SJCRH30 (cell line): ENCODE measurements around the gene HIPK2. TPM values are rescaled to one million over a fixed set of nuclear protein-coding genes. Genes with fewer than 3 reads are reported as not detected.

Experiments used
- DNase-seq, 2 experiments: peaks; one replicate each; pipeline ENCODE4 v3.0.0-alpha.2; 2015 to 2020
- H3K27ac ChIP-seq: fragments of 250-450 bp; sonication (Bioruptor Pico); 2 replicates; pipeline ENCODE4 v1.5.1; 2020; ENCODE audit warnings: mild to moderate bottlenecking, moderate library complexity
- H3K27me3 ChIP-seq: fragments of 250-450 bp; sonication (Bioruptor Pico); 2 replicates; pipeline ENCODE4 v1.5.1; 2020; ENCODE audit warnings: mild to moderate bottlenecking, moderate library complexity
- H3K36me3 ChIP-seq: fragments of 250-450 bp; sonication (Bioruptor Pico); 2 replicates; pipeline ENCODE4 v1.5.1; 2020; ENCODE audit warnings: mild to moderate bottlenecking, moderate library complexity
- H3K4me1 ChIP-seq: fragments of 250-450 bp; sonication (Bioruptor Pico); 2 replicates; pipeline ENCODE4 v1.5.1; 2020; ENCODE audit warnings: mild to moderate bottlenecking, moderate library complexity
- H3K4me3 ChIP-seq: fragments of 250-450 bp; sonication (Bioruptor Pico); 2 replicates; pipeline ENCODE4 v1.5.1; 2020; ENCODE audit warnings: mild to moderate bottlenecking, moderate library complexity
- H3K9me3 ChIP-seq: fragments of 250-450 bp; sonication (Bioruptor Pico); replicated peaks from 2 replicates; pipeline ENCODE4 v1.5.1; 2020; ENCODE audit warnings: mild to moderate bottlenecking, moderate library complexity
- total RNA-seq: library from RNA; depleted of rRNA; stranded (reverse); fragments of >200 nt; shearing (Covaris generic); gene quantifications from 2 replicates; pipeline ENCODE4 v1.2.3, GENCODE V29; 2014

HIPK2 gene
- total RNA-seq, 1 experiment from 2014 or later = 17.2 TPM

DNA sequence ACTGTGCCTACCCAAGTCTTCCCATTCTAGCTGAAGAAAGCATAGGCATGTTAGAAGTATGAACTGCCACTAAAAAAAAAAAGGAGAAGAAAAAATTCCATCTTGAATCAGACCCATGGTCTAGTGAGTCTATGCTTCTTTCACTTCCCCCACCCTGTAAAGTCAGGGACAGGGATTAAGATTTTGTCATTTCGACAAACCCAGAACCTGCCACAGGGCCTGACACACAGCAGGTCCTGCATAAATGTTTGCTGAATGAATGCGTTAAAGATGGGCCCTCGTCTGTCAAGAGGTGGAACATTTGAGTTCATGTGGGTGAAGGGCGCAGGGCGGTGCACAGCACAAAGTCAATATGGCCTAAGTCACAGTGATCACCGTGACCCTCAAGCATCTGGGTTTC lies 4.9 kb downstream of the HIPK2 start:
- H3K27me3 ChIP-seq = no peaks in the 10 kb centered on the region
- H3K4me1 ChIP-seq = no peaks in the 10 kb centered on the region
- peaks cover 11% of the 10 kb centered on the region; the same call in 1 of the 2 replicates for H3K36me3 ChIP-seq
- H3K4me3 ChIP-seq = no peak overlapping the region
- no peaks in the 10 kb centered on the region for H3K9me3 ChIP-seq
- no peak for DNase-seq
- H3K27ac ChIP-seq = no peak overlapping the region

DNA sequence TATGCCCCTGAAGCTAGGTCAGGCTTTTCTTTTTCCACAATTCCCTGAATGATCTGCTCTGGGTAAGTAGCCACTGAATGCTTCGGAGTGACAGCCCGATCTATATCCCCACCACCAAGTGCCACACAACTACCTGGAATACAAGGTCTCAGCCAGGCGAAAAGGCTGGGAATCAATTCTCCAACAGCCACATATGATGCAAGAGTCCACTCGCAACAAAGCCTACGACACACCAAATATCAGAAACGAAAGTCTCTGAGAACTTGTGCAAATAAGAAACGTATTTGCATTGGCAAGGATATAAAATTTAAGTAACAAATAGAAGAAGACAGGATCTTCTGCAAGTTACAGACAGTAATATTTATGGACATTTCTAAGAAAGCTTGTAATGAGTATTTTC lies 5.7 kb downstream of the HIPK2 start:
- H3K4me3 ChIP-seq = no peak overlapping the region
- no peaks in the 10 kb centered on the region for H3K27me3 ChIP-seq
- no peak overlapping the region for H3K27ac ChIP-seq
- no peaks in the 10 kb centered on the region for H3K9me3 ChIP-seq
- peaks cover 11% of the 10 kb centered on the region; the same call in 1 of the 2 replicates for H3K36me3 ChIP-seq
- no peak for DNase-seq
- no peaks in the 10 kb centered on the region for H3K4me1 ChIP-seq

DNA sequence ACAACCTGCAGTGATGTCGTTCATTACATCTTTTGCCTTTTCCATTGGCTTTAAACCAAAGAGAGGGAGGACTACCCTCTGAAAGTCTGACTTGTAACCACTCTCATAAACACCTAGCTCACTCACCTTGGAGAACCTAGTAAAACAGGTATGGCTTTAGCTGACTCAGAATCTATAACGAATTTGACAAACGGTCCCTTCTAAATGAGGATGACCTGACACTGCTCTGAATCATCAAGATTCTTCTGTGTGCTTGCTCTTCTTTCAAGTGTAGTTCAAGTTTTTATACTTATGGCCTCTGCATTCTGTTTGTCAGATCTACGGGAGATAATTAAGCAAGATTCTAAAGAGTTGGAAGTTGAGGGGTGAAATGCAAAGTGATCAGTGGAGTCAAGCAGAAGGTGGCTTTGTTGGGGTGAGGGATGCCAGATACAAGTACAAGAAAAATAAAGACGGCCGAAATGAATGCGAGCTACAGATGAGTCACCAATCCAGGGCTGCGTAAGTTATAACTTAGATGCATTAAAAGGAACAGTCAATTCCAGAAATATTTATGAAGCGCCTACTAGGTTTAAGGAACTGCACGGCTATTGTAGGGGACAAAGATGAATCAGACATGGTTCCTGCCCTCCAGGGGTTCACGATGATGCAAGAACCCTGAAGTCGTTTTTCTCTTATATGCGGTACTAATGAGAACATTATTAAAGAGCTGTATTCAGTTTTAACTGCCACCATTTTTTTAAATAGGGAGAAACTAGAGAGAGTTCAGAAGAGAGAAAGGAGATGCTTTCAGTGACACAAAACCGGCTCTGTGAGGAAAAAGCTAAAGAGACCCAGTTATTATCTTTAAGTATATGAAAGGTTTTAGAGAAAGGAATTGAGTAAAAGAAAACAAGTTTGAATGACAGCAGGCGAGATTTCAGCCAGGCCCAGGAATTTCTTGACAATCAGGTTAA lies 6.5 kb downstream of the HIPK2 start:
- H3K27ac ChIP-seq = no peak overlapping the region
- no peaks in the 10 kb centered on the region for H3K9me3 ChIP-seq
- no peaks in the 10 kb centered on the region for H3K4me1 ChIP-seq
- no peak overlapping the region for H3K4me3 ChIP-seq
- H3K36me3 ChIP-seq = peaks cover 11% of the 10 kb centered on the region; the same call in 1 of the 2 replicates
- H3K27me3 ChIP-seq = no peaks in the 10 kb centered on the region
- DNase-seq = no peak

DNA sequence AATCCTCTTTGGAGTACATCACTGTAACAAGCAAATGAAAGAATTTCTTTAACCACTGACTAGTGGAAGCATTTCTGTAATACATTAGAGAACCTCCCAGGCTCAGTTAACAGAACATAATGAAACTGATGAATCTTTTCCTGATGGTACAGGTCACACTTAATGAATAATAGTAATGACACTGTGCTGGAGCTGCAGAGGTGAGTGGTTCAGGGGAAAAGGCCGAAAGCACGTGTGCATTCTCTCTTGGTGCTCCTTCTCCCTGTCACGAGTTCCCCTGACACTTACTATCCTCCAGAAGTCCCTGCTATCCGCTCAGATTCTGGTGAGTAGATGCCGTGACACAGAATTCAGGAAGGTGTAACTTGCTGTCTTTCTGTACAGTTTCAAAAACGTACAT lies 8.0 kb downstream of the HIPK2 start:
- DNase-seq = no peak
- no peak overlapping the region for H3K4me3 ChIP-seq
- no peaks in the 10 kb centered on the region for H3K9me3 ChIP-seq
- H3K27me3 ChIP-seq = no peaks in the 10 kb centered on the region
- H3K36me3 ChIP-seq = peaks cover 11% of the 10 kb centered on the region; the same call in 1 of the 2 replicates
- no peaks in the 10 kb centered on the region for H3K4me1 ChIP-seq
- no peak overlapping the region for H3K27ac ChIP-seq

DNA sequence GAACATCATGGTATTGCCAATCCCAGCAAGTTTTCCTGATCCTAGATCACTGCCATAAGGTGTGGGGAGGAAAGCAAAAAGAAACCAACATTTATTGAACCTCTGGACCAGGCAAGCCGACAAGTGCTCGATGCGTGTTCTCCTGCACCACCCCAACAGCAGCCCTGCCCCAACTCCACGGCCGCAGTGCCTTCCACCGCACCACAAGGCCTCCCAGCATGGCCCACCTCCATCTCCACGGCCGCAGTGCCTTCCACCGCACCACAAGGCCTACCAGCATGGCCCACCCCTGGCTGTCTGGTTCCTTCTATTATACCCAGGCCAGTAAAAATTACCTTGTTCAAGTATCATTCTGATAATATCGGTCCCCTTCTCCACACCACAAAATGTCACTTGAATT lies 8.7 kb downstream of the HIPK2 start:
- H3K27ac ChIP-seq = no peak overlapping the region
- H3K4me3 ChIP-seq = no peak overlapping the region
- no peak for DNase-seq
- no peaks in the 10 kb centered on the region for H3K27me3 ChIP-seq
- no peaks in the 10 kb centered on the region for H3K9me3 ChIP-seq
- peaks cover 7% of the 10 kb centered on the region; the same call in 1 of the 2 replicates for H3K36me3 ChIP-seq
- no peaks in the 10 kb centered on the region for H3K4me1 ChIP-seq

DNA sequence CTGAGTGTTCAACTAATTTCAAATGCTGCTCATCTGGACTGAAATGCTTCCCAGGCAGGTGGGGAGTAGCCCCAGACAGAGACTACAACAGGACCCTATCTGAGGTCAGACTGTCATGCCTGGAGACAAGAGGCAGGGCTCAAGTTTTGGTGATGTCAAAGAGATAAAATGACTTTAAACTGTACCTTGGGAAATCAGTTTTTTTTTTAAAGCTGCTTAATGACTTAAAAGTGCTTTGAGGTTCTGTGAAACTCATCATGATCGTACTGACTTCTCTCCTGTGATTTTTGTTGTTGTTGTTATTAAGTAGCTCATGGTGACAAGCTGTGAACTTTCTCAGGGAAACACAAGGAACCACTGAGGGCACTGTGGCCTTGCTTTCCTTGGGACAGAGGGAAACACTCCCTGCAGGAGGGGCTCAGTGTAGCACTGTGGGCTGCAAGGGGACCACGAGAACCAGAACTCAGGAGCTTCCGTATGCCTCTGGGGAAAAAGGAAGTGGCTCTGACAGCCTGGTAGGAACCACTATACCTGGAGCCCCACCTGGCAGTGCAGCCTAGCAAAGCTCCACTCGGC lies 9.5 kb downstream of the HIPK2 start:
- Histone ChIP-seq H3K9me3 (no peaks in the 10 kb centered on the region), H3K27ac (no peak overlapping the region), H3K36me3 (peaks cover 6% of the 10 kb centered on the region; the same call in 1 of the 2 replicates), H3K4me1 (no peaks in the 10 kb centered on the region), H3K4me3 (no peak overlapping the region), H3K27me3 (no peaks in the 10 kb centered on the region)
- no peak for DNase-seq

DNA sequence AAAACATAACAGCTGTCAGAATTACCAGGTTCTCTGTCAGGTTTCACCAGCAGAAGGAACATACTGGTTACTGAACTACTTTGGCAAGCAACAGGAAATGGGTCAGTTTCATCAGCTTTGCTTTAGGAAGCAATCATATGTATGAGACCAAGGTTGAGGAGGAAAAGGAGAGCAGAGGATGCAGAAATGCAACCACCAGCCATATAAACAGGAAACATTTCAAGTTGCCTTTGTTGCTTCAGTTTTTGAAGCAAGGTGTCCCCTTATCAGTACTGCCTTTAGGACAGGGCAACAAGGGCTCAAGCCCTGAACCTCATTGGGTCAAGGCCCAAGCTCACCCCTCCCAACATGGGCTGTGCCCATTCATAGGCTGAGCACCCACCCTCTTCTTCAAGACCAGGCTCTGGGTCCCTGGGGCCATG lies 10.2 kb downstream of the HIPK2 start:
- H3K36me3 ChIP-seq = peaks cover 5% of the 10 kb centered on the region; the same call in 1 of the 2 replicates
- H3K27me3 ChIP-seq = no peaks in the 10 kb centered on the region
- H3K9me3 ChIP-seq = no peaks in the 10 kb centered on the region
- DNase-seq = no peak
- H3K27ac ChIP-seq = no peak overlapping the region
- H3K4me1 ChIP-seq = peaks cover 4% of the 10 kb centered on the region; the same call in 1 of the 2 replicates
- H3K4me3 ChIP-seq = no peak overlapping the region

DNA sequence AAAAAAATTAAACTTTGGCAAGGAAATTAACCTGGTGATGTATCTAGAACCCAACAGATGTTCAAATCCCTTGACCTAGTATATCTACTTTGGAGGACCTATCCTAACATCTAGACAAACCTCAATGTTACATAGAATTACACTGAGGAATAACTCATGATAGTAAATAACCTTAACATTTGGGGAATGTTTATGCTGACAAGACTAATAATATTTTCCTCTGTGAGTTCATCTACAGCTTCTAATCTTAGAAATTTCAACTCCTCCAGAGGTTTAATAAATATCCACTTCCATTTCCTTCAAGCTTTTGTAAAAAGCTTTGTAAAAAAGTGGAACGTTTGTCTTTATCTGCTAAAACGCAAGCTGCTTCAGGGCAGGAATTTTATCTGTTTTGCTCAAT lies 12.7 kb downstream of the HIPK2 start:
- Histone ChIP-seq H3K36me3 (no peaks in the 10 kb centered on the region), H3K27ac (no peak overlapping the region)
- DNase-seq = no peak

DNA sequence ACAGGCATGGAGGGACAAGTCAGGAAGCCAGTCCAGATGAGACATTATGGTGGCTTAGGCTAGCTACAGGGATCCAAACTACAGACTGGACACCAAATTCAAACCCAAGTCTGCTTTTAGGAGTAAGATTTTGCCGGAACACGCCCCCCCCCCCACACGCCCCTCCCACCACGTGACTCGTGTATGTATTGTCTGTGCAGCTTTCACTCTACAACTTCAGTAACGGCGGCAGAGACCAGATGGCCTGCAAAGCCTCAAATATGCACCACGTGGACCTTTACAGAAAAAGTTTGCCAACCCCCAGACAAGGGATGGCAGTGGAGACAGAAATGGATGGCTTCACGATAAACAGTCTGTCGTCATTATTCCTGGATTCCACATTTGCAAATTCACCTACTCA lies 14.5 kb downstream of the HIPK2 start:
- no peak for DNase-seq

More for the DNA sequence above, 12.7 kb downstream of the HIPK2 start:
- Histone ChIP-seq H3K4me3 (no peak overlapping the region), H3K9me3 (no peaks in the 10 kb centered on the region), H3K4me1 (peaks cover 4% of the 10 kb centered on the region; the same call in 1 of the 2 replicates), H3K27me3 (no peaks in the 10 kb centered on the region)

DNA sequence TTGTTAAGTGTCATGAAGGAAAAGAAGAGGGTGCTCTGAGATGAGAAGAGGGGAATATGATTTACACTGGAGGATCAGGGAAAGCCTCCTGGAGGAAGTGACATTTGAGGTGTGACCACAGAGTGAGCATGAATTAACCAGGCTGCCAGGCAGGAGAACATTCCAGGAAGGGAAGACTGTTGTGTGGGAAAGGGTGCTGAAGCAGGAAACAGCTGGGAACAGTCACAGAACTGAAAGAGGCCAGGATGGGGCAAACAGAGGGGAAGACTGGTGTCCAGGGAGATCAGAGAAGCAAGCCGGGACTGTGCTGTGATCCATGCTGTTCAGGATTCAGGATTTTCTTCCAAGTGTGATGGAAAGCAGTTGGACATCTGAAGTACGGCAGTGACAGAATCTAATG lies 14.9 kb downstream of the HIPK2 start:
- Histone ChIP-seq H3K27ac (no peak overlapping the region), H3K27me3 (no peaks in the 10 kb centered on the region), H3K4me3 (no peak overlapping the region), H3K9me3 (no peaks in the 10 kb centered on the region), H3K4me1 (peaks cover 4% of the 10 kb centered on the region; the same call in 1 of the 2 replicates), H3K36me3 (no peaks in the 10 kb centered on the region)
- peak; percentile 28 to 44 for DNase-seq

More for the DNA sequence above, 14.5 kb downstream of the HIPK2 start:
- Histone ChIP-seq H3K9me3 (no peaks in the 10 kb centered on the region), H3K27me3 (no peaks in the 10 kb centered on the region), H3K27ac (no peak overlapping the region), H3K4me3 (no peak overlapping the region), H3K4me1 (peaks cover 4% of the 10 kb centered on the region; the same call in 1 of the 2 replicates), H3K36me3 (no peaks in the 10 kb centered on the region)

DNA sequence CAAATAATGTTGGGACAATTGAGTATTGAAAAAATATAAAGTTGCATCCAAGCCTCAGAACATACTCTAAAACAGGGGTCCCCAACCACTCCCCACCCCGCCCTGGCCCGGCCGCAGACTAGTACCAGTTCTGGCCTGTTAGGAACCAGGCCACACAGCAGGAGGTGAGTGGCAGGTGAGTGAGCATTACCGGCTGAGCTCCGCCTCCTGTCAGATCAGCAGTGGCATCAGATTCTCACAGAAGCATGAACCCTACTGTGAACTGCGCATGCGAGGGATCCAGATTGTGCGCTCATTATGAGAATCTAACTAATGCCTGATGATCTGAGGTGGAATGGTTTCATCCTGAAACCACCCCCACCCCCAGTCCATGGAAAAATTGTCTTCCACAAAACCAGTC lies 19.4 kb downstream of the HIPK2 start:
- no peak for DNase-seq
- peaks cover 4% of the 10 kb centered on the region; the same call in 1 of the 2 replicates for H3K4me1 ChIP-seq
- no peaks in the 10 kb centered on the region for H3K27me3 ChIP-seq
- no peaks in the 10 kb centered on the region for H3K36me3 ChIP-seq
- H3K27ac ChIP-seq = no peak overlapping the region
- no peaks in the 10 kb centered on the region for H3K9me3 ChIP-seq
- no peak overlapping the region for H3K4me3 ChIP-seq

DNA sequence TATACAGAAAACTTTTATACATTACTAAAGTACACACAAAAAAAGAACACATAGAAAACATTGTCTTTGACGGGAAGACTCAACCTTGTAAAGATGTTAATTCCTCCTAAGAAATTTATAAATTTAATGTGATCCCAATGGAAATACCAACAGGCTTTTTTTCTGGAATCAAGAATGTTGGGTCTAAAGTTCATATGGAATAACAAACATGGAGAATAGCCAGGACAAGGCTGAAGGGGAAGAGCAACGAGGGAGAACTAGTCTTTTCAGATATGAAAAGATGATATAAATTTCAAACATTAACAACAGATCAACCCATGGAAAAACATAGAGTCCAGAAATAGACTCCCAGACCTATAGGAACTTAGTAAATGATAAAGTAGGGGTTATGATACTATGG lies 19.8 kb downstream of the HIPK2 start:
- no peaks in the 10 kb centered on the region for H3K27me3 ChIP-seq
- no peak overlapping the region for H3K4me3 ChIP-seq
- H3K36me3 ChIP-seq = no peaks in the 10 kb centered on the region
- no peak overlapping the region for H3K27ac ChIP-seq
- H3K4me1 ChIP-seq = 0 out of 2 replicates have a peak, but pooled peaks cover 1% of the 10 kb centered on the region
- no peaks in the 10 kb centered on the region for H3K9me3 ChIP-seq
- no peak for DNase-seq

DNA sequence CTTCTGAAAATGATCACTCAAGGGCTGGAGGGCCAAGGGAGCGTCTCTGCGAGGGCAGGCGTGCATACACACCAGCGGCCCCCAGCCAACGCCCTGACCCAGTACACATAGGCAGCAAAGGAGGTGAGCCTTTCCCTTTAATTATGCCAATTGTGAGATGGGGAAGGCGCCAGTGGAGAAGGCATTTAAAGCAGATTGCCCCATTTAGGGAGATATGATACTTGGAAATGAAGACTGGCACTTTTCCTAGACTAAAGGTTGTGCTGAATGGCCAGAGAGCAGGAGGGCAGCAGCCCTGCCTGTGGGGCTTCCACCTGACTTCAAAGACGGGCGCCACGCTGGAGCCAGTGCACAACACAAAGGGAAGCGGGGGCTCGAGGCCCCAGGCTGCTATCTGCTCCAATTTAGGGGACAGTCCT lies 24.1 kb downstream of the HIPK2 start:
- Histone ChIP-seq H3K4me3 (no peak overlapping the region), H3K9me3 (0 out of 2 replicates have a peak, but pooled peaks cover 2% of the 10 kb centered on the region), H3K27ac (no peak overlapping the region), H3K27me3 (no peaks in the 10 kb centered on the region), H3K36me3 (peaks cover 5% of the 10 kb centered on the region; the same call in 1 of the 2 replicates), H3K4me1 (no peaks in the 10 kb centered on the region)
- no peak for DNase-seq

DNA sequence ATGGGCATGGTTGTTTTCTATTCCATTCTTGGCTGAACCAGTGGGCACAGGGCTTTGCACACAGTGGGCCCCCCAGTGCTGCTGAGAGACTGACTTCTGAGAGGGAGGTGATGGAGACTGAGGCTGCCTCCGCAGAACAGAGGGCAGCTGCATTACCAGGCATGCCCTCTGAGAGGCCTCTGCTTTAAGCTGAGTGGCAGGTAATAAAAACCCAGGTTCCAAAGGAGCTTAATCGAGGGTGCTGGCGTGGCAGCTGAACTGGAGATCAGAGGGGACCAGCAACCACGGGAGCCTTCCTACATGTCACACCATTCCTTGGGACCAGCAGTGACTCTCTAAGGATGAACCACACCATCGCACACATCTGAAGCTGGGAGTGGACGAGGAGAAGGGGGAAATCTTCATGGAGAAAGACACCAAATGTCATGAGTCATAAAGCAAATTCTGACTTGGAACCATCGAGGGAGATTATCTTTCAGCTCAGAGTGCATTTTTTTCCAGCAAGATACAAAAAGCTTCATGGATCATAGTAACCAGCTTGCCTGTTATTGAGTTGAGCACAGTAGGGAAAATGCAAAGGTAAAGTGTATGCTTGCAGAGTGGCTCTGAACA lies 24.6 kb downstream of the HIPK2 start:
- 0 out of 2 replicates have a peak, but pooled peaks cover 2% of the 10 kb centered on the region for H3K9me3 ChIP-seq
- H3K4me3 ChIP-seq = no peak overlapping the region
- H3K27ac ChIP-seq = no peak overlapping the region
- peaks cover 5% of the 10 kb centered on the region; the same call in 1 of the 2 replicates for H3K36me3 ChIP-seq
- DNase-seq = no peak
- no peaks in the 10 kb centered on the region for H3K27me3 ChIP-seq
- no peaks in the 10 kb centered on the region for H3K4me1 ChIP-seq
